Psoas muscle (tissue), 8 donors: ENCODE measurements around the gene PEX14. TPM values are rescaled to one million over a fixed set of nuclear protein-coding genes. Genes with fewer than 3 reads are reported as not detected.
"Not testable (repeated sequence)": the region's sequence is repeated elsewhere in the genome, so short reads cannot be mapped to it uniquely, and the experiment has no call there.

Experiments
- ATAC-seq, 4 donors: fragments of 200-7000 bp; cut with Tn5 transposase; one replicate each; pipeline ENCODE4 v1.9.1; 2020; ENCODE audit warnings: moderate library complexity in 3 of 4, mild to moderate bottlenecking in 2 of 4
- DNase-seq, 2 donors: peaks; one replicate each; pipeline ENCODE4 v3.0.0-alpha.2; 2020
- H3K27ac ChIP-seq: fragments of 200-600 bp; one replicate; pipeline ENCODE4 v1.8.0; 2022
- H3K27me3 ChIP-seq, 3 donors: fragments of 200-600 bp in 1 of 3; one replicate each; pipeline versions ENCODE4 v1.6.1 to v1.8.0; 2013 to 2022; ENCODE audit warnings: low read length in 2 of 3, mild to moderate bottlenecking in 2 of 3, moderate library complexity in 1 of 3; ENCODE audit not compliant: insufficient read depth in 3 of 3
- H3K36me3 ChIP-seq, 2 donors: fragments of 200-600 bp in 1 of 2; one replicate each; pipeline versions ENCODE4 v1.6.1 to v1.8.0; 2013 to 2022; ENCODE audit warnings: low read depth in 1 of 2, mild to moderate bottlenecking in 1 of 2, moderate library complexity in 1 of 2; ENCODE audit not compliant: insufficient read depth in 1 of 2
- H3K4me1 ChIP-seq: fragments of 200-600 bp; one replicate; pipeline ENCODE4 v1.8.0; 2022
- H3K4me3 ChIP-seq: fragments of 200-600 bp; one replicate; pipeline ENCODE4 v1.8.0; 2022; ENCODE audit warnings: mild to moderate bottlenecking
- H3K9me3 ChIP-seq: fragments of 200-600 bp; one replicate; pipeline ENCODE4 v1.8.0; 2022
- CTCF ChIP-seq: fragments of 200-600 bp; IDR thresholded peaks from one replicate; pipeline ENCODE4 v1.8.0; 2022; ENCODE audit warnings: antibody characterized with exemption
- WGBS, 3 donors: extraction: QIAGEN DNeasy Blood & Tissue Kit; methylation state at CpG; one replicate each; pipeline versions ENCODE4 v1.1.6 to v1.1.7; 2013; 5-methylcytosine and 5-hydroxymethylcytosine counted together
- intact Hi-C, 2 donors: fragments of 100-400 bp; cut with DNase I; formaldehyde crosslinking; loops; one replicate each; pipeline versions ENCODE4 v1.11.0 to v1.14.2; 2022
- long read RNA-seq, 2 donors: library from polyadenylated mRNA; unstranded; transcript quantifications; one replicate each; pipeline ENCODE4 v2.0.0, GENCODE V29; 2021
- polyA plus RNA-seq, 3 donors: library from polyadenylated mRNA; stranded (reverse); fragments of 200-250 nt; gene quantifications; one replicate each; pipeline ENCODE4 v1.2.3, GENCODE V29; 2013
- total RNA-seq, 4 donors: library from RNA; stranded (reverse); fragmentation: NEBNext Ultra II Directional in 2 of 4; extraction: Animal tissue kit (Norgen Biotek cat#: 25700) in 2 of 4; gene quantifications; one replicate each; pipeline versions ENCODE4 v1.2.1 to v1.2.4, GENCODE V29; 2021 to 2023
- donor health status: healthy with polysubstance abuse.
- donor health status: DM: no; HTN: no; CAD: no; lungs with moderate emphysema.
- donor health status: Bipolar disorder and iron deficiency.
- donor health status: healthy.
- donor health status: DM: yes; HTN: yes; CAD: no.
- donor health status: DM: no; HTN: no; CAD: no.
- donor health status: DM: no; HTN: no; CAD: no.
- donor health status: DM: yes; HTN: yes; CAD: no.

Gene PEX14
- 10 to 100 TPM; 13.7 to 23.5 (median 20.8) TPM for total RNA-seq
- polyA plus RNA-seq, result 10 to 100 TPM; 20.1 to 20.8 (median 20.7) TPM
- long read RNA-seq, donor 1, partial matches to known transcripts, result 0 of 3 reads
- long read RNA-seq, donor 1, other reads (novel, unspliced or antisense), result 0 of 3 reads
- long read RNA-seq, donor 2, transcript PEX14-201 (9 exons, 1,985 nt), result major isoform, 10 of 18 reads
- long read RNA-seq, donor 2, partial matches to known transcripts, result 7 of 18 reads
- long read RNA-seq, donor 2, other reads (novel, unspliced or antisense), result 1 of 18 reads

GRCh38 chr1:10474613-10475507 lies at the start of gene PEX14:
PEX14 (plus strand) TSS chr1:10474950; CDS start chr1:10474967, 17 bp downstream.
- Histone ChIP-seq H3K27ac (peak within 1 kb of the TSS; percentile 86), H3K9me3 (no peaks in the 10 kb centered on the region), H3K36me3 (peaks cover 2 to 3% of the 10 kb centered on the region in 2 donors), H3K27me3 (no peaks in the 10 kb centered on the region), H3K4me1 (peaks cover 23% of the 10 kb centered on the region), H3K4me3 (peak within 1 kb of the TSS; percentile 91)
- TF ChIP-seq CTCF, result no peak
- DNase-seq, result peak; percentile 88 to 91
- ATAC-seq, result peak; percentile 87 to 92 (median 90)
- intact Hi-C loops, result no loop called here
- 8 to 13% (median 9%) methylated on average over 39 to 50 of the region's 50 CpGs for WGBS, 3 donors

GRCh38 chr1:10425826-10426534 lies 48.8 kb upstream of the PEX14 start:
- H3K4me3 ChIP-seq, H3K4me1 ChIP-seq, H3K36me3 ChIP-seq, DNase-seq, H3K27ac ChIP-seq, ATAC-seq, H3K9me3 ChIP-seq, H3K27me3 ChIP-seq: not testable (repeated sequence)
- intact Hi-C loops, result loop anchor here in 1 of 2 donors (5.0 kb wide), 1 partner anchor 799 kb away; no protein-coding TSS in a partner anchor
- 72 to 83% (median 76%) methylated on average over 19 to 21 of the region's 21 CpGs for WGBS, 3 donors

GRCh38 chr1:10426535-10426848 lies 48.3 kb upstream of the PEX14 start:
- not testable (repeated sequence) for H3K9me3 ChIP-seq, H3K27me3 ChIP-seq, H3K4me3 ChIP-seq, H3K27ac ChIP-seq, ATAC-seq, DNase-seq, H3K36me3 ChIP-seq
- intact Hi-C loops, result loop anchor here in 1 of 2 donors (5.0 kb wide), 1 partner anchor 799 kb away; no protein-coding TSS in a partner anchor
- peaks cover 13% of the 10 kb centered on the region for H3K4me1 ChIP-seq
- WGBS, 3 donors, result 90 to 94% (median 94%) methylated on average over 10 to 21 of the region's 21 CpGs

- ATAC-seq (no peak), DNase-seq (no peak)
- no peak overlapping the region for H3K27ac ChIP-seq
- H3K27me3 ChIP-seq, result no peaks in the 10 kb centered on the region
- intact Hi-C loops, result loop anchor here in 1 of 2 donors (2.0 to 5.0 kb wide), 4 partner anchors 54 to 802 kb away; no protein-coding TSS in a partner anchor
- no peak overlapping the region for H3K4me3 ChIP-seq
- no peak for TF ChIP-seq CTCF
- peaks cover 14% of the 10 kb centered on the region for H3K4me1 ChIP-seq
- no peaks in the 10 kb centered on the region for H3K9me3 ChIP-seq
- WGBS, 3 donors, result 86 to 93% (median 86%) methylated on average over 5 of the region's 5 CpGs
- H3K36me3 ChIP-seq, result no peaks in the 10 kb centered on the region
These were observed 45.8 kb upstream of the PEX14 start for GRCh38 chr1:10428984-10429383.

- peaks cover 0 to 7% of the 10 kb centered on the region in 2 donors for H3K36me3 ChIP-seq
- intact Hi-C loops, result loop anchor here in 1 of 2 donors (2.0 to 5.0 kb wide), 4 partner anchors 55 to 803 kb away; no protein-coding TSS in a partner anchor
- no peaks in the 10 kb centered on the region for H3K27me3 ChIP-seq
- peak in 1 of 4 donors; percentile 1 for ATAC-seq
- WGBS, 3 donors, result 17 to 22% (median 22%) methylated on average over 16 of the region's 16 CpGs
- no peak for DNase-seq
- no peaks in the 10 kb centered on the region for H3K9me3 ChIP-seq
- no peak overlapping the region for H3K27ac ChIP-seq
- TF ChIP-seq CTCF, result no peak
- H3K4me3 ChIP-seq, result peak overlapping the region; percentile 93
- H3K4me1 ChIP-seq, result peaks cover 14% of the 10 kb centered on the region
These were observed 44.9 kb upstream of the PEX14 start for GRCh38 chr1:10429868-10430215.
